Activated CD4-positive, alpha-beta T cell treated with anti-CD3 and anti-CD28 coated beads for 1 hour (primary cell): ENCODE measurements around the gene PARP12.

ENCODE experiments used
- DNase-seq: peaks from one replicate; pipeline ENCODE4 v3.0.0-alpha.2; 2020

PARP12 gene

DNA sequence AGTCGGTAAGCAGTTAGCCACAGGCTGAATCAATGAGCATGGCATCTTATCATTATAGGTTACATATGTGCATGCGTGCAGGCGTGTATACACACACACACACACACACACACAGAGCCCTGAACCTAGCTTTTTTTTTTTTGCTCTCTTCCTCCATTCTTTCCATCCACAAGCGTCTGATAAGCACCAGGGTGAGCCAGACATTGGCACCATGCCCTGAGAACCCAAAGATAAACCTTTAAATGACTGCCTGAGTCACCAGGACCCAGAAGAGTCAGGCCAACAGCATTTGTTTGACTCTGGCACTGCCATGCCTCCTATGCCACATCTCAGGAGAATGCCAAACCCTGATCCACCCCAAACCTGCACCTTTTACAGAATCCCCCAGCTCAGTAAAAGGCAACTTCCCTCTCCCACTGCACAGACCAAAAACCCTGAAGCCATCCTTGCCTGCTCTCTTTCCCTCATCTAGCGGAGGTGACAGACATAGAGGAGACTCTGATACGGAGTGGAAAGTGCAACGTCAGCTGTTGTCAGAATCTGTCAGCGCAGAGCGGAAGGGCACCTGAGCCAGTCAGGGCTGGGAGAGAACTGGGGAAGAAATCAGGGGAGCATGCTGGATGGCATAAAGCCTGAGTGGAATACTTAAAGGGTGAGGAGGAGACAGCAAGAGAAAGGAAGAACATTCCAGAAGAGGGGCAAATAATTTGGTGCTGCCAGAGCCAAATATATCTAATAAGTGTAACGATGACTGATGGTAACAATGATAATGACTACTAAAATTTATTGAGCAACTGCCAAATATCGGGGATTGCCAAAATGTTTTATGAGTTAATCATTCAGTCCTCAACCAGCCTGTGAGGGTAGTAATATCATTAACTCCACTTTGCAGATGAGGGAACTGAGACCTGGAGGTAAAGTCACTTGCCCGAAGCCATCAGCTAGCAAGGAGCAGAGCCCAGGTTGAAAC lies 3.2 kb downstream of the PARP12 start:
- DNase-seq, result peak; percentile 43

DNA sequence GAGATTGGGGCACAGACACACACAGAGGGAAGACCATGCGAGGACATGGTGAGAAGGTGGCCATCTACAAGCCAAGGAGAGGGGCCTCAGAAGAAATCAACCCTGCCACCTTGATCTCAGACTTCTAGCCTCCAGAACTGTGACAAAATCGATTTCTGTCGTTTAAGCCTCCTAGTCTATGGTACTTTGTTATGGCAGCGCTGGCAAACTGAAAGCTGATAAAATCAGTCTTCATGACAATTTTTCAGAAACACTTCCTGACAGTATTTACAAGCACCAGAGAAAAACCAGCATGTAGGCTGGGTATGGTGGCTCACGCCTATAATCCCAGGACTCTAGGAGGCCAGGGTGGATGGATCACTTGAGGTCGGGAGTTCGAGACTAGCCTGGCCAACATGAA lies 4.2 kb downstream of the PARP12 start:
- no peak for DNase-seq

DNA sequence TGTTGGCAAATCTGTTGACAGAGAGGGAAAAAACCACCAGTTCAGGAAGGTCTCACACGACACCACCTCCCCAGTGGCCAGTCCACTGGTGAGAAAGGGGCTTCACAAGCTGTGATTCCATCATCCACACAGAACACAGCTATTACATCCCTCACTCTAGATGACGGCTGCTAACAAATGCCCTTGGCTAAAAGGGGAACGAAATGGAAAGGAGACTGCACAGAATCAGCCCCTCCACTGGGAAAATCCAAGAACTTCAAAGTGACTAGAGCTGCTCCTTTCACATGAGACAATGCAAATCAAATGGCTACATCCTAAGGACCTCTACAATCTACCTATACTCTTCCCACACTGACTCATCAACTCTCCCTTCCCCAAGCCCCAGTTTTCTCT lies 5.6 kb downstream of the PARP12 start:
- no peak for DNase-seq

DNA sequence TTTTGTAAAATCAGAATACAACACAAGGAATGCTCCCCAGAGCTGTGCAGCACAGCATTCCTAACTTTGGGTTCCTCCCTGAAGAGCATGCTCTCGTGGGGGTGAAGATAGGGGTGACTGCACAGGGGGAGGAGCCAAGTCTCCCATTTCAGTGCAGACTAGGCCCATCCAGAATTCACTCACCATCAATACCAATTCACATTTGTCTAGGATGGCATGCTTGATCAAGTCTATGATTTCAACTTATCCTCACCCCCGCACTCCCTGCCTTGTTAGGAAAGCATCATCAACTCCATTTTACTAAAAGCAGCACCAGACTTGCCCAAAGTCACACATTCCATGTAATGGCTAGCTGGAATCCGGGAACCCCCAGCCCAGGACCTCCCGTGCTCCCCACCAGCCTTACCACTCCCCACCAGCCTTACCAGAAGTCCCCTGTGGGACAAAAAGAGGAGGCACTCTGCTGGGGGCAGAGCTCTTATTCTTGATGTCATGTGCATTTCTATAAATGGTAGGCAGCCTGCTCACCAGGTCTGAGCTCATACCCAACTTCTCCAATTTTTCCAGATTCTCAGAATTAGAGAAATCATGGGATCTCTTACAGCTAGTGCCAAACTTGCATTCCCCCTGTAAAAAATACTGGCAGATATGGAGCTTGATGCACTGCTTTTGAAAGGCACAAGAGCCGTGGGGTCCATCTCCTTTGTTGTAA lies 6.2 kb downstream of the PARP12 start:
- no peak for DNase-seq

DNA sequence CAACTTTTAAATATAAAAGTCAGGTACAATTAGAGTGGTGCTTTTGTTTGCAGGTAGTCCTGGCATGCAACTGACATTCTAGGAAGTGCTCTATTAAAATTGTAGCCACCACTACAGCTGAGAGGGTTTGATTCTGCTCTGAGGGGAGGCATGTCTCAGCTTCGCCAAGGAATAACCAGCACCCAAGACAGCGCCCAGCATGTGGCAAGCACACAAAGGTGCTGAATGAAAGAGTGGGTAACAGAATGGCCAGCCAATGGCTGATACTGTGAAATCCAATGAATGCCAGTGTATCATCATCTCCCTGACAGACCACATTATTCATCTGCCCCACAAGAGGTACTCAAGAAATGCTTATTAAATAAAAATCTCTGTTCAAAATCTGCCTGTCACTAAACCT lies 6.9 kb downstream of the PARP12 start:
- DNase-seq, result no peak

DNA sequence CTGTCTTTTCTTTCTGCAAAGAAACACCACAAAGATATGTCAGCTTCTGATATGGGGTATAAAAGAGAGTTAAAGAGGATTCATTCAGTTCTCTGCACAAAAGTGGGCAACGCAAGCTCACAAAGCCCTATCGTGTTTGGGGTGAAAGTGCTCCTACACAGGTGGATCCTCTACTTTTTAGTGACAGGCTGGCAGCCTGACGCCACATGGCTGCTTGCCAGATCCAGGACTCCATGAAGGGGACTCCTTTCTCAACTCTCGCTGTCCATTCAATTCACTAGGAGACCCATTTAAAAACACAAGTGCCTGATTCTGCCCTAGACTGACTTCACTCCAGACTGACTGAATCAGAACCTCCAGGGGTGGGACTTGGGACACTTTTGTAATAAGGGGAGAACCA lies 8.0 kb downstream of the PARP12 start:
- DNase-seq, result no peak

DNA sequence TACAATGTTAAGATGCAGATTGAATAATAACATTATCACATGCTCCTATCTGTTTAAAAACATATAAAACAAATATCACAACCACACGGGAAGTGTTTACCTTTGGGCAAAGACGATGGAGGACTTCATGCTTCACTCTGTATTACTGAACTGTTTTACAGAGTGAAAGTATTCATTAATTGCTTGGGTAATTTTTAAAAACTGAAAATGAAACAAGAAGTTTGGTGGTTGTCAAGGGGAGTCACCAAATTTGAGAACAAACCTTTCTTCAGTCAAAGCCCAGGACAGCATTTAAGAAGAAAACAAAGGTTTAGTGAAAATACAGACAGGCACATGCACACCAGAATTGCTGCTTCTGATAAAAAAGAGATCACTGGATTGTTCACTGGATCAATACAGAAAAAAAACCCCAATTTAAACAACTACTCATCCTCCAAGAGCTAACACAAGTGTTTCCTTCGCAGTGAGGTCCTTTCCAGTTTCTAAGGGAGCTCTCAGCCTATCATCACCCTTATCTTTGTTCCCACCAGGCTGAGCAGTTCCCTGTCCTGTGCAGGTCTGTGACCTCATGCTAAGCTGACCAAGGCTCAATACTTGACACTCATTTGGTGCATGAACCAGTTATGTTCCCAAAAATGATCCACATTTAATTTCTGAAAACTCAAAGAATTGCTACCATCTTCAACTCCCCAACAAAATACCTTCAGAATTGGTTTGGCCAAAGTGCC lies 8.8 kb downstream of the PARP12 start:
- DNase-seq, result no peak

DNA sequence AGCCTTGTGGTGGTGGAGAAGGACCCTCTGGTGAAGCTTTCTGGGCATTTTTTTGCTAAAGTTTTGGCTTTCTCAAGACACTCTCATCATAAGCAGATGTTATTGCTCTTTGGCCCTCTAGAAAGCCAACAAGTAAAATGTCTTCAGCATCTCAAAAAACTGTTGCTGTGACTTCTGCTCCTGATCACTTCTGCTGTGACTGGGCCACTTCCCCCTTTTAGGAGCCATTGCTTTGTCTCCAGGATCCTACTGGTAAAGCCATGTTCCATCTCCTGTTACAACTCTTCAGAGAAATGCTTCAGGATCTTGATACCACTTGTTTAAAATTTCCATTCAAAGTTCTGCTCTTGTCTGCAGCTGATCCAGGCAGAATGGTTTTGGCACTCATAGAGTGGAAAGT lies 10.9 kb downstream of the PARP12 start:
- DNase-seq, result no peak

DNA sequence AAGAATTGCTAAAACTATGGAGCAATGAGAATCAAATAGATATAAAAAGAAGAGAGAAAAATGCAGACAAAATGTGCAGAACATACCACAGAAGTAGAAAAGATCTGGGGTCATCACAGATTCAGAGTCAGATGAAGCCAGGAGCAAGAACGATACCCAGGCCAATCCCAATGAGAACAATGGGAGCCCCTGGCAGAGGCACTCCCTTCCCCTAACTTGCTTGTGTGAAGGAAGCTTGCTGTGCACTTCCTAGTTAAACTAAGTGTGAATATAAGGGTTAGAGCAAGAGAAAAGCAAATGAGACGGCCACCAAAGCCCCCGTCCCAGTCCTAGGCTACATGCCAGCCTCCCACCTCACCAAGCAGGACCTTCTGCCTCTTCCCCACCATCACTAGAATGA lies 12.7 kb downstream of the PARP12 start:
- no peak for DNase-seq

DNA sequence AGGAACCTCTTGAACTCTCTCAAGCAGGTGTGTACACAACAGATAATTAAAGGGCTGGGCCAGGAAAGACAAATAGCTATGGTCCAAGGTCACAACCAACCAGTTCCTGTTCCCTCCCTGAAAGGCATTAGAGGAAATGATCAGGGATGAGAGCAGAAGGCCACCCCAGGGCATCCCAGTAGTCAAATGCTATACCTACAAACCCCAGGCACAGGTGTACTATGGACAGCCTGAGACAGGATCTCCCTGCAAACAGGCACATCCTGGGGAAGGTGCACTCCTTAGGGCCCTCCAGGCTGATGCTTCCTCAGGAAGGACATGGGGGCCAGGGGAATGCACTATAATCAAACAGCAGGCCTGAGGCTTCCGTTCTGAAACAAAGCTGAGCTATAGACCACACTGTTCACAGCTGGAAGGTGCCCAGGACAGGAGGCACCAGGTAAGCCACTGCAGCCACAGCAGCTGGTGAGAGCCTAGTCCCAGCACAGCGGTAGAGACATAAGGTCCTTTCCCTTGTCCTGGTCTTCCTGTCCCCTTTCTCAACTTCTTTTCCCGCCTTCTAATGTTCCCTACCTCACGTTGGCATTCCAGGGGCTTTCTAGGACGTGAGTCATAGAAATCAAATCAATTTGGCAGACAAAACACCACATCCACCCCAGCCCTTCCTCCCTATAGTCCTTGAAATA lies 13.3 kb downstream of the PARP12 start:
- no peak for DNase-seq

DNA sequence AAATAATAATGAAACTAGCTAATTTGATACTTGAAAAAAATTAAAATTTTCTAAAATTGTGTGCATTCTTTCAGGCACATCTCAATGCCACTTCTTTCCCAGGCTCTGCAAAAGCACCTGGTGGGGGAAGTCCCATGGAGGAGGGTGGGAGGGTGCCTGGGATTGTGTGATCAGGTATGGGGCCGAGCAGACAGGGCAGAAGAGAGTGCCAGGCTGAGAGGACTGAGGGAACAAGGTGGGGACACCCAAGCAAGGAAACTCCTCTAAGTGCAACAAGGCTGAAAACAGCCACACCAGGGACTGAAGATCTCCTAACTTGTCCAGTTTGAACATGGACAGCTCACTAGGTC lies 13.8 kb downstream of the PARP12 start:
- no peak for DNase-seq

DNA sequence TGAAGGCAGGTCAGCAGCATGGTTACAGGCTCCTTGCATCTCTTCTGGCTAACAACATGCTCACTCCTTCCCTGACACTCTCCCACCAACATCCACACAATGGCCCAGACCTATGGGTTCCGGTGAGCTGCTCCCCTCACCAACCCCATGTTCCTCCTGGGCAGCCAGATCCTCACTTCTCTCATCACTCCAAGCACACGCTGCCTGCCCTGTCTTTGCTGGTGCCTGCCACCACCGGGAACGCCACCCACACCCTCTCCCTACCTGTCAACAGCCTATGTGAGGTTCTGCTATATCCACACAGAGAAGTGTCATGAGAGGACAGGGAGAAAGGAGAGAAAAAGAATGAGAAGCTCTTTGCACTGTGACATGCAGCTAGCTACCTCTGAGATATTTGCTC lies 14.6 kb downstream of the PARP12 start:
- no peak for DNase-seq

DNA sequence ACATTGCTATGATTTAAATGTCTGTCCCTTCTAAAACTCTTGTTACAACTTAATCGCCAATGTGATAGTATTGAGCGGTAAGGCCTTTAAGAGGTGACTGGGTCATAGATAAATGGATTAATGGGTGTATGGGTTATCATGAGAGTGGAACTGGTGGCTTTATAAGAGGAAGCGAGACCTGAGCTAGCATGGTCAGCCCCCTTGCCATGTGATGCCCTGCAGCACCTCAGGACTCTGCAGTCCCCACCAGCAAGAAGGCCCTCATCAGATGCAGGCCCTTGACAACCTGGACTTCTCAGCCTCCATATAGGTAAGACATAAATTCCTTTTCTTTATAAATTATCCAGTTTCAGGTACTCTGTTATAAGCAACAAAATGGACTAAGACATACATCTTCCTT lies 15.6 kb downstream of the PARP12 start:
- no peak for DNase-seq

DNA sequence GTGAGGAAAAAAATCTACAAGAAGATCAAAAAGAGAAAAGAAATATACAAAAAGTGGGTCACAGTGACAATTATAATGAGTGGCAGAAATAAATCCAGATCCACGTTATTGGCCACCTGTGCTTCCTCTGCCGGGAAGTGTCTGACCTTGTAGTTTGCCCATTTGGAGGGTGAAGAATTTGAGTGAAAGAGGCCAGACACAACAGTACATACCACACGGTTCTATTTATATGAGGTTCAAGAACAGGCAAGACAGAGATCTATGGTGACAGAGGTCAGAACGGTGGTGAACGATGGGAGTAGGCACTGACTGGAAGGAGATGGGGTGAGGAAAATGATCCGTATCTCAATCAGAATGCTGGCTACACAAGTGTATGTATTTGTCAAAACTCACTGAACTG lies 17.1 kb downstream of the PARP12 start:
- DNase-seq, result no peak

DNA sequence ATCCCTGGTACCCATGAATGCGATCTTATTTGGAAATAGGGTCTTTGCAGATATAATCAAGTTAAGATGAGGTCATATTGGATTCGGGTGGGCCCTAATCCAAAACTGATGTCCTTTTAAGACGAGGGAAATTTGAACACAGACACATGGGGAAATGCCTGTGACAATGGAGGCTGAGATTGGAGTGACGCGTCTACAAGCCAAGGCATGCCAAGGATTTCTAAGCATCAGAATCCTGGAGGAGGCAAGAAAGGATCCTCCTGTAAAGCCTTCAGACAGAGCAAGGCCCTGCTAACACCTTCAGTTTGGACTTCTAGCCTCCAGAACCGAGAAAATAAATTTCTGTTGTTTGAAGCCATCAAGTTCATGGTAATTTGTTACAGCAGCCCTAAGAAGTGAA lies 18.5 kb downstream of the PARP12 start:
- DNase-seq, result no peak

DNA sequence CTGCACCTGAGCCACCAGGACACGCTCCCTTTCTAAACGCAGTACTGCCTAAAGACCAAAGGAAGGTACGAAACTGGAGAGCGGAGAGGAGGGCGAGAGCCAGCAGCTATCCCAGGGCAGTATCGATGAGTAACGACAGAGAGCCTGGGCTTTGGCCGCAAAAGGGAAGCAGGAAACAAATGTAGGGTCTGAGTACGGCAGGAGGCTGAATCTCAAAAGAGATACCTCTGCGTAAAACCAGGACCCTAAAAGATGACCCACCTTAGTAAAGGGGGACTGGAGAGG lies 20.4 kb downstream of the PARP12 start:
- no peak for DNase-seq

DNA sequence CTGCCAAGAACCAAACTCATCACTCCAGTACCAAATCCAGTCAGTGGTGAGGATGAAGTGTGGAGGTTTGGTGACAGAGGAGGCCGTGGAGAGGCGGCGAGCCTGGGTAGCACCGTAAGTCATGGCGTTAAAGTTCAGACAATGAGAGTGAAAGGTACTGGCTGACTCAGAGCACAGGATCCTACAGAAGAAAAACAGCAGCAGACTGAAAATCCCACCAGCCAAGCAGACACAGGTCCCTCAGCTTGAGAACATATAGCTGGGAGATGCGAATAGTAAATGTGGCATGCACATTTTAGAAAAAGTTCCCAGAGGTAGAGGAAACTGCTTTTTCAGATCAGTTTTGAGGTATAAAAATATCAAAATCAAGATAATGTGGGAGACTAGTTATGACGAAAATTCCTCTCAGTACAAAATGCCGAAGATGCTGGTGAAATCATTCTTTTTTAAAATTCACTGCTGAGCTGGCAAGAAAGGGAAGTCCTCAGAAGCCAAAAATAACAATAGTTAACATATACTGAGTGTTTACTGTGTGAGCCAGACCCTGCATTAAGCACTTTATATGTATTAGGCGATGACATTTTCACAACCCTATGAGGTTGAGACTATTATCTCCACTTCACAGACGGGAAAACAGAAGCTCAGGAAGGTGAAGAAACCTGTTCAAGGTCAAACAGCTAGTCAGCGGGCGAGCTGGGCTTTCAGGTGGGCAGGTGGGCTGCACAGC lies 20.9 kb downstream of the PARP12 start:
- no peak for DNase-seq

DNA sequence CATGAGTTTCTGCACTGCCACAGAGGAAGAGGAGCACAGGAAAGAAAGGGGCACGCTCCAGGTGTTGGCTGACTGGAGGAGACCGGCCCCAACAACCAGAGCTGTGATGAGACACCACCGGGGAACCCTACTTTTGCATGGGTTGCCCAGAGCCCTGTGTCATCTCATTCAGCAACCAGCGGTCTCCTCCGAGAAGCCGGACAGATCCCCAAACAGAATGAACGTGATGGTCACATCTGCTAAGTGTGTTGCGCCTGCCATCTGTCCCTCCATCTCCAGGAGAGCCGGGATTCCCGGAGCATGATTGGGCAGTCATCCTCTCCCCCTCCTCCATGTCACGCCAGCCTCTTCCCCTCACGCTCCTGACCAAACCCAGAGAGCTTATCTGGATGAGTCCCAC lies 22.9 kb downstream of the PARP12 start:
- no peak for DNase-seq

DNA sequence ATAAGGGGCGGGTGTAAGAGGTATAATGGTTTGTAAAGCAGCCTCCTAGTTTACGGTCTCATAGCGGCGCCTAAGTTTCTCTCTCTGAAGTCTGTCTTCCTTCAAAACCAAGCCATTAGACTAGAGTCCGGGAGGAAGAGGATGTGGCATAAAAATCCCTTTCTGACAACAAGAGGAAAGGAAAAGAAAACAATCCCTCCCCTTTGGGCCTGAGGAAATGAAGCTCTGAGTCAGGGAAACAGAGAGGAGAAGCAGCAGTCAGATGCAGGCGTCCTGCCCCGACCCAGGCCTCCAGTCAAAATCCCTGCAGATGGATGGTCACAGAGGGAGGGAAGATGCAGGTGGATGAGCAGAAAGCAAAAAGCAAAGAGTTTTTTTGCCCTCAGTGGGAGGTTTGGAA lies 23.7 kb downstream of the PARP12 start:
- DNase-seq, result no peak

DNA sequence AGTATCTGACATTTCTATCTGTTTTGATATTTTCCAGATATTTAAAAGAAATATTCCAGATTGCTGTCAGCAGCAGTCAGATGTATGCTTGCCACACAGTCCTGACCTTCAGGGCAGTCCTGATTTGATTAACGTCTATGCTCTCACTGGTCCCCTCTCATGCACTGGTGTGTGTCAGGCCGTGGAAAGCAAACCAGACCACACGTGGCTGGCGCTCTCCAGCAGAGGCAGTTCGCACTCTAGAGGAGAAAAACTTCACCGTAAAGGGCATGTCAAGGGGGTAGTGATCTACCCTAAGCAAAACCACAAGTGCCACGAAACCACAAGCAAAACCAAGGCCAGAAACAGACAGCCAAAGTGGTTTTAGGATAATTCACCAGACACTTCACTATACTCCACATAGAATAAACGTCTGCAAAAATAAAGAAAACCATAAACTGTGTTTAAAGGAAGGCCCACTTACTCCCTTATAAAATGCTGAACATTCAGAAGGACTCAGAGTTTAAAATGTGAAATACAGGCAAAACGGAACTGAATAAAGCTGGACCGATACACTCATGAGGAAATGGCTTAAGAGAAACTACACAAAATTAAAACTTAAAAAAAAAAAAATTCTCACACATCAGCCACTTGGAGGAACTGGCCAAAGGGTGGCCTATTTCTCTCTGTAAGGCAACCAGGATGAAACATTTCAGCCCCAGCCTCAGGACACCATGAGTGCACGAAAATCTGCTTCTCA lies 26.4 kb downstream of the PARP12 start:
- DNase-seq, result no peak

DNA sequence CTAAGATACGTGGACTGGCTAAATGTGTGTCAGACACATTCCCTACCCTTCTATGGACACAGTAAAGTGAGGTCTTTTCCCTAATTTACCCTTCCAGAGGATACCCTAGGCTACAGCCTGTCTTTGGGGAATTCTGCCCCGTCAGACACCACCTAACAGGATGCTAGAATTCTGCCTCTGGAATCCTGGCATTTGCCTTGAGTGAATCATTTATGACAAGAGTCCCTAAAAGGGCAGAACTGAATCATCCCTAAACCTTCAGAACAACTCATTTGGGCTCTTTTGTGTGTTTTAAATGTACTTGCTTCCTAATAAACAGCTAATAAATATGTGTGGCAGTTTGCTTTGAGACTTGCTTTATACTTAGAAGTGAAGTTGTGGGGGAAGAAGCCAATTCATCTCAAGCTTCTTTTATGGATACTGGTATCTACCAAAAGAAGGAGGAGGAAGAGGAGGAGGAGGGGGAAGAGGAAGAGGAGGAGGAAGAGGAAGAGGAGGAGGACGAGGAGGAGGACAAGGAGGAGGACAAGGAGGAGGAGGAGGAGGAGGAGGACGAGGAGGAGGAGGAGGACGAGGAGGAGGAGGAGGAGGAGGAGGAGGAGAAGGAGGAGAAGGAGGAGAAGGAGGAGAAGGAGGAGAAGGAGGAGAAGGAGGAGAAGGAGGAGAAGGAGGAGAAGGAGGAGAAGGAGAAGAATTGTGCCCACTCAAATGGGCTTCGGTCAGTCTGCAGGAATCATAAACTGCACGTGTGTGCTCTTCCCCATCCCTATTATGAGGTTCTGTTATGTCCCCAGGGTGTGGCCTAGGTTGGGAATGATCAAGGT lies 27.1 kb downstream of the PARP12 start:
- no peak for DNase-seq
